Upper lobe of right lung (tissue), 1 donor: ENCODE results near the gene PMEPA1. TPM values are rescaled to one million over a fixed set of nuclear protein-coding genes. Genes with fewer than 3 reads are reported as not detected.

Experiments
- ATAC-seq: fragments of 200-7000 bp; cut with Tn5 transposase; one replicate; pipeline ENCODE4 v1.9.1; 2020; ENCODE audit warnings: mild to moderate bottlenecking, moderate library complexity
- DNase-seq: peaks from one replicate; pipeline ENCODE4 v3.0.0-alpha.2; 2020
- H3K27ac ChIP-seq: fragments of 200-600 bp; one replicate; pipeline ENCODE4 v1.8.0; 2022
- H3K27me3 ChIP-seq: fragments of 200-600 bp; one replicate; pipeline ENCODE4 v1.8.0; 2022; ENCODE audit warnings: mild to moderate bottlenecking
- H3K36me3 ChIP-seq: fragments of 200-600 bp; one replicate; pipeline ENCODE4 v1.8.0; 2022
- H3K4me1 ChIP-seq: fragments of 200-600 bp; one replicate; pipeline ENCODE4 v1.8.0; 2022
- H3K4me3 ChIP-seq: fragments of 200-600 bp; one replicate; pipeline ENCODE4 v1.8.0; 2022; ENCODE audit warnings: mild to moderate bottlenecking
- H3K9me3 ChIP-seq: fragments of 200-600 bp; one replicate; pipeline ENCODE4 v1.8.0; 2022
- CTCF ChIP-seq: fragments of 200-600 bp; IDR thresholded peaks from one replicate; pipeline ENCODE4 v1.8.0; 2022; ENCODE audit warnings: antibody characterized with exemption
- intact Hi-C: fragments of 100-400 bp; cut with DNase I; formaldehyde crosslinking; loops from one replicate; pipeline ENCODE4 v1.11.0; 2022
- total RNA-seq: library from RNA; stranded (reverse); fragmentation: NEBNext Ultra II Directional; extraction: Animal tissue kit (Norgen Biotek cat#: 25700); gene quantifications from one replicate; pipeline ENCODE4 v1.2.1, GENCODE V29; 2021
- donor health status: DM: no; HTN: yes; CAD: no; lungs with severe emphysema.

PMEPA1 gene
- total RNA-seq, 1 donor from 2014 or later = 49.1 TPM

GRCh38 chr20:57605878-57606277 lies 103.9 kb downstream of the PMEPA1 start:
- no peaks in the 10 kb centered on the region for H3K27me3 ChIP-seq
- no peaks in the 10 kb centered on the region for H3K9me3 ChIP-seq
- no peaks in the 10 kb centered on the region for H3K4me1 ChIP-seq
- ATAC-seq (no peak), DNase-seq (no peak)
- no peaks in the 10 kb centered on the region for H3K36me3 ChIP-seq
- intact Hi-C loops = no loop called here
- H3K4me3 ChIP-seq = no peak overlapping the region
- TF ChIP-seq CTCF = no peak
- no peak overlapping the region for H3K27ac ChIP-seq

GRCh38 chr20:57605045-57605444 lies 104.8 kb downstream of the PMEPA1 start:
- Histone ChIP-seq H3K27me3 (no peaks in the 10 kb centered on the region), H3K9me3 (no peaks in the 10 kb centered on the region), H3K27ac (no peak overlapping the region), H3K36me3 (no peaks in the 10 kb centered on the region), H3K4me1 (no peaks in the 10 kb centered on the region), H3K4me3 (no peak overlapping the region)
- ATAC-seq (no peak), DNase-seq (no peak)
- intact Hi-C loops = no loop called here
- no peak for TF ChIP-seq CTCF

GRCh38 chr20:57603120-57603519 lies 106.7 kb downstream of the PMEPA1 start:
- Histone ChIP-seq H3K4me1 (no peaks in the 10 kb centered on the region), H3K9me3 (no peaks in the 10 kb centered on the region), H3K36me3 (no peaks in the 10 kb centered on the region), H3K27ac (no peak overlapping the region), H3K27me3 (no peaks in the 10 kb centered on the region), H3K4me3 (no peak overlapping the region)
- TF ChIP-seq CTCF = no peak
- DNase-seq (no peak), ATAC-seq (no peak)
- intact Hi-C loops = no loop called here

- H3K4me1 ChIP-seq = peaks cover 6% of the 10 kb centered on the region
- H3K27me3 ChIP-seq = no peaks in the 10 kb centered on the region
- H3K36me3 ChIP-seq = no peaks in the 10 kb centered on the region
- ATAC-seq = no peak
- no peak for DNase-seq
- H3K4me3 ChIP-seq = no peak overlapping the region
- intact Hi-C loops = no loop called here
- H3K9me3 ChIP-seq = no peaks in the 10 kb centered on the region
- no peak overlapping the region for H3K27ac ChIP-seq
- TF ChIP-seq CTCF = no peak
Observed at GRCh38 chr20:57601737-57602136, 108.1 kb downstream of the PMEPA1 start.

- Histone ChIP-seq H3K4me1 (peaks cover 7% of the 10 kb centered on the region), H3K36me3 (no peaks in the 10 kb centered on the region), H3K4me3 (no peak overlapping the region), H3K27ac (no peak overlapping the region), H3K27me3 (no peaks in the 10 kb centered on the region), H3K9me3 (no peaks in the 10 kb centered on the region)
- no peak for DNase-seq
- ATAC-seq = no peak
- intact Hi-C loops = no loop called here
- TF ChIP-seq CTCF = no peak
Observed at GRCh38 chr20:57601211-57601570, 108.6 kb downstream of the PMEPA1 start.
